BE2C (cell line): Measurements from ENCODE around the gene DHRS13.

Source experiments
- DNase-seq: peaks from one replicate; pipeline ENCODE4 v3.0.0-alpha.2; 2020
- H3K27me3 ChIP-seq: fragments of 250-450 bp; sonication (Bioruptor Pico); 2 replicates; pipeline ENCODE4 v1.5.1; 2020; ENCODE audit warnings: mild to moderate bottlenecking
- H3K36me3 ChIP-seq: fragments of 250-450 bp; sonication (Bioruptor Pico); 2 replicates; pipeline ENCODE4 v1.5.1; 2020; ENCODE audit warnings: mild to moderate bottlenecking
- H3K4me1 ChIP-seq: fragments of 250-450 bp; sonication (Bioruptor Pico); 2 replicates; pipeline ENCODE4 v1.5.1; 2020
- H3K4me3 ChIP-seq: 2 replicates; pipeline ENCODE4 v1.5.1; 2011; ENCODE audit warnings: low read depth, low read length
- H3K9me3 ChIP-seq: fragments of 250-450 bp; sonication (Bioruptor Pico); 2 replicates; pipeline ENCODE4 v1.5.1; 2020
- CTCF ChIP-seq: IDR thresholded peaks from 2 replicates; pipeline ENCODE4 v1.5.1; 2012; ENCODE audit warnings: mild to moderate bottlenecking, low read depth, low read length

The DHRS13 gene

GRCh38 chr17:28928061-28928460 lies 25.2 kb upstream of the DHRS13 start:
- no peaks in the 10 kb centered on the region for H3K36me3 ChIP-seq
- DNase-seq: no peak
- H3K27me3 ChIP-seq: no peaks in the 10 kb centered on the region
- peaks cover 5% of the 10 kb centered on the region; the same call in 1 of the 2 replicates for H3K4me1 ChIP-seq
- no peak overlapping the region for H3K4me3 ChIP-seq
- TF ChIP-seq CTCF: no peak
- H3K9me3 ChIP-seq: no peaks in the 10 kb centered on the region

- Histone ChIP-seq H3K36me3 (peaks cover 3% of the 10 kb centered on the region), H3K4me3 (no peak overlapping the region), H3K4me1 (peaks cover 5% of the 10 kb centered on the region; the same call in 1 of the 2 replicates), H3K27me3 (no peaks in the 10 kb centered on the region), H3K9me3 (no peaks in the 10 kb centered on the region)
- TF ChIP-seq CTCF: no peak
- no peak for DNase-seq
Measured at GRCh38 chr17:28926786-28927185, 23.9 kb upstream of the DHRS13 start.

- Histone ChIP-seq H3K27me3 (no peaks in the 10 kb centered on the region), H3K4me3 (no peak overlapping the region), H3K9me3 (no peaks in the 10 kb centered on the region), H3K36me3 (peaks cover 8% of the 10 kb centered on the region), H3K4me1 (peaks cover 5% of the 10 kb centered on the region; the same call in 1 of the 2 replicates)
- TF ChIP-seq CTCF: no peak
- no peak for DNase-seq
Measured at GRCh38 chr17:28926366-28926765, 23.5 kb upstream of the DHRS13 start.

- H3K4me3 ChIP-seq: no peak overlapping the region
- no peaks in the 10 kb centered on the region for H3K9me3 ChIP-seq
- H3K4me1 ChIP-seq: peaks cover 5% of the 10 kb centered on the region; the same call in 1 of the 2 replicates
- H3K36me3 ChIP-seq: peaks cover 9% of the 10 kb centered on the region
- H3K27me3 ChIP-seq: no peaks in the 10 kb centered on the region
- DNase-seq: no peak
- TF ChIP-seq CTCF: no peak
Measured at GRCh38 chr17:28925912-28926365, 23.1 kb upstream of the DHRS13 start.

- H3K4me1 ChIP-seq: no peaks in the 10 kb centered on the region
- DNase-seq: no peak
- H3K4me3 ChIP-seq: no peak overlapping the region
- peaks cover 38% of the 10 kb centered on the region for H3K36me3 ChIP-seq
- TF ChIP-seq CTCF: no peak
- H3K27me3 ChIP-seq: no peaks in the 10 kb centered on the region
- no peaks in the 10 kb centered on the region for H3K9me3 ChIP-seq
Measured at GRCh38 chr17:28920201-28920600, 17.3 kb upstream of the DHRS13 start.

GRCh38 chr17:28918295-28918694 lies 15.4 kb upstream of the DHRS13 start:
- Histone ChIP-seq H3K4me1 (no peaks in the 10 kb centered on the region), H3K36me3 (peaks cover 52% of the 10 kb centered on the region), H3K27me3 (no peaks in the 10 kb centered on the region), H3K4me3 (no peak overlapping the region), H3K9me3 (no peaks in the 10 kb centered on the region)
- no peak for TF ChIP-seq CTCF
- DNase-seq: no peak
